NT2/D1 (cell line): ENCODE results near the gene TEC.

Experiments
- SUZ12 ChIP-seq: IDR thresholded peaks from 2 replicates; pipeline ENCODE4 v1.6.1; 2011; ENCODE audit not compliant: insufficient read length, insufficient read depth; ENCODE audit errors: extremely low read depth
- YY1 ChIP-seq: IDR thresholded peaks from 2 replicates; pipeline ENCODE4 v1.6.1; 2011; ENCODE audit not compliant: insufficient read length, insufficient read depth

DNA sequence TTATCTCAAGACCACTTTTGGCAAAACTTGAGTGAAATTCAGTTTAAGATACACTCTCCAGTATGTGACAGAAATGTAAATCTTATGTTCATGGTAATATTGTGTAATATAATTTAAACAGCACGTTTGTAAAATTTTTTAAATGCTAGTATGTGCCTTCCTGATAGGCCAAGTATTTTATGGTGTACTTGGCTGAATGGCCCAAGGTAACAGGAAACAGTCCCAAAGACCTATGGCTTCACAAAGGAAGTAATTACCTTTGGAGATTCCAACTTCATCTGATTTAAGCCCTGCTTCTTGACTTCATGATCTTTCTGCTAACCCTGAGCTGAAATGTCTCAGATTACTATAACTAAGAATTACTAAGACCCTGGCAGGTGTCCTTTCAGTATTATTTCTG, 20.3 kb downstream of the TEC start:
- no peak for TF ChIP-seq SUZ12
- TF ChIP-seq YY1, result no peak
